GM21717 (cell line): ENCODE data around the gene DNAJA4.
"Not testable (repeated sequence)": the region's sequence is repeated elsewhere in the genome, so short reads cannot be mapped to it uniquely, and the experiment has no call there.

ENCODE experiments used
- ATAC-seq: cut with Tn5 transposase; IDR thresholded peaks from one replicate; pipeline ENCODE4 v1.9.1; 2021; ENCODE audit warnings: mild to moderate bottlenecking, moderate library complexity; ENCODE audit not compliant: unreplicated experiment

DNAJA4 gene

GRCh38 chr15:78243491-78243941 lies 20.8 kb upstream of the DNAJA4 start:
- ATAC-seq: no peak

GRCh38 chr15:78244101-78244500 lies 20.3 kb upstream of the DNAJA4 start:
- ATAC-seq: no peak

GRCh38 chr15:78244893-78245292 lies 19.5 kb upstream of the DNAJA4 start:
- no peak for ATAC-seq

GRCh38 chr15:78245392-78245791 lies 19.0 kb upstream of the DNAJA4 start:
- ATAC-seq: not testable (repeated sequence)

- ATAC-seq: not testable (repeated sequence)
Observed at GRCh38 chr15:78245976-78246620, 18.3 kb upstream of the DNAJA4 start.

- ATAC-seq: no peak
Observed at GRCh38 chr15:78247911-78248310, 16.5 kb upstream of the DNAJA4 start.

- no peak for ATAC-seq
Observed at GRCh38 chr15:78249131-78249530, 15.2 kb upstream of the DNAJA4 start.

GRCh38 chr15:78251136-78251535 lies 13.2 kb upstream of the DNAJA4 start:
- ATAC-seq: no peak

- no peak for ATAC-seq
Observed at GRCh38 chr15:78255421-78256043, 8.8 kb upstream of the DNAJA4 start.

- ATAC-seq: no peak
Observed at GRCh38 chr15:78256044-78256437, 8.3 kb upstream of the DNAJA4 start.

GRCh38 chr15:78257681-78258080 lies 6.7 kb upstream of the DNAJA4 start:
- ATAC-seq: no peak

GRCh38 chr15:78259232-78259631 lies 5.1 kb upstream of the DNAJA4 start:
- no peak for ATAC-seq

GRCh38 chr15:78260489-78260888 lies 3.9 kb upstream of the DNAJA4 start:
- ATAC-seq: no peak

- no peak for ATAC-seq
Observed at GRCh38 chr15:78261062-78261461, 3.3 kb upstream of the DNAJA4 start.

- ATAC-seq: no peak
Observed at GRCh38 chr15:78263351-78263781, 996 bp upstream of the DNAJA4 start.

GRCh38 chr15:78263907-78264303 lies 457 bp upstream of the DNAJA4 start:
- no peak for ATAC-seq

- ATAC-seq: no peak
Observed at GRCh38 chr15:78265137-78265460, 737 bp downstream of the DNAJA4 start.

GRCh38 chr15:78265752-78266224 lies 1.4 kb downstream of the DNAJA4 start:
- ATAC-seq: no peak

- no peak for ATAC-seq
Observed at GRCh38 chr15:78266229-78266628, 1.9 kb downstream of the DNAJA4 start.

- no peak for ATAC-seq
Observed at GRCh38 chr15:78266806-78267205, 2.4 kb downstream of the DNAJA4 start.

- ATAC-seq: no peak
Observed at GRCh38 chr15:78272316-78272715, 8.0 kb downstream of the DNAJA4 start.

- ATAC-seq: no peak
Observed at GRCh38 chr15:78272776-78273175, 8.4 kb downstream of the DNAJA4 start.

GRCh38 chr15:78274994-78275393 lies 10.6 kb downstream of the DNAJA4 start:
- ATAC-seq: no peak
